ENCODE measurements around the gene TPPP2. TPM values are rescaled to one million over a fixed set of nuclear protein-coding genes. Genes with fewer than 3 reads are reported as not detected.
"Not testable (repeated sequence)": the region's sequence is repeated elsewhere in the genome, so short reads cannot be mapped to it uniquely, and the experiment has no call there.

Gene TPPP2
- total and polyA plus RNA-seq, 7 donors = 0.90 to 3.2 (median 2.1) TPM; not detected in 1

DNA sequence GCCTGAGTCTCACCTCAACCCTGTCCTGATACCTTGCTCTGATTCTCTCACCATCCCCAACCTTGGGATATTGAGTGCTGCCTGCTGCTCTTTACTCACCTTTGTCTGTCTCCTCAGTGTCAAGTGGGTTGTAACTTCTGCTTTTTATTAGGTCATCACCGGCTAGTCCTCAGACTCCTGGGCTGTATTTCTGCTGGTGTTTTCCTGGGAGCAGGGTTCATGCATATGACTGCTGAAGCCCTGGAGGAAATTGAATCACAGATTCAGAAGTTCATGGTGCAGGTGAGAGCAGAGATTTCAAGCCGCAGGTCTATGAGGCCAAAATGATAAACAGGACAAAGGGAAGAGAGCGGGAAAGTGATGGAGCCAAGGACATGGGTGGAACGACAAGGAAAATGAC lies 30.4 kb upstream of the TPPP2 start:
- no peak for DNase-seq
- Histone ChIP-seq H3K36me3 (ENCODE audit: insufficient read depth in 1 of 2, low read depth in 1 of 2) (peaks cover 14 to 31% of the 10 kb centered on the region in 2 donors), H3K9me3 (no peaks in the 10 kb centered on the region), H3K27ac (no peak overlapping the region), H3K4me3 (no peak overlapping the region), H3K4me1 (no peaks in the 10 kb centered on the region), H3K27me3 (ENCODE audit: insufficient read depth in 3 of 3, low read length in 2 of 3) (no peaks in the 10 kb centered on the region)
- TF ChIP-seq CTCF (IDR thresholded peaks at IDR 0.05) = no peak
- WGBS, 3 donors = 70 to 76% (median 73%) methylated on average over 4 of the region's 4 CpGs
- intact Hi-C loops (cut with DNase I) = no loop called here
- peak in 1 of 4 donors; percentile 5 for ATAC-seq

DNA sequence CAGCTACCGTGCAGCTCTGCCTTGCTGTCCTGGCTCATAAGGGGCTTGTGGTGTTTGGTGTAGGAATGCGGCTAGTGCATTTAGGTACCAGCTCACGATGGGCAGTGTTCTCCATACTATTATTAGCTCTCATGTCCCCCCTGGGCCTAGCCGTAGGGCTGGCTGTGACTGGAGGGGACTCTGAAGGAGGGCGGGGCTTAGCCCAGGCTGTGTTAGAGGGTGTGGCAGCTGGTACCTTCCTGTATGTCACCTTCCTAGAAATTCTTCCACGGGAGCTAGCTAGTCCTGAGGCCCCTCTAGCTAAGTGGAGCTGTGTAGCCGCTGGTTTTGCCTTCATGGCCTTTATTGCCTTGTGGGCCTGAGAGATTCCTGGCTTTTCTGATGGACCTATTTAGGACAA lies 28.8 kb upstream of the TPPP2 start:
- Histone ChIP-seq H3K4me1 (no peaks in the 10 kb centered on the region), H3K27me3 (ENCODE audit: insufficient read depth in 3 of 3, low read length in 2 of 3) (no peaks in the 10 kb centered on the region), H3K9me3 (no peaks in the 10 kb centered on the region), H3K36me3 (ENCODE audit: insufficient read depth in 1 of 2, low read depth in 1 of 2) (peaks cover 0 to 15% of the 10 kb centered on the region in 2 donors), H3K4me3 (no peak overlapping the region), H3K27ac (no peak overlapping the region)
- intact Hi-C loops (cut with DNase I) = loop anchor here in 1 of 2 donors (5.0 kb wide), 1 partner anchor 51 kb away; no protein-coding TSS in a partner anchor
- no peak for ATAC-seq
- no peak for TF ChIP-seq CTCF (IDR thresholded peaks at IDR 0.05)
- DNase-seq = no peak
- WGBS, 3 donors = 71 to 76% (median 72%) methylated on average over 7 of the region's 7 CpGs

DNA sequence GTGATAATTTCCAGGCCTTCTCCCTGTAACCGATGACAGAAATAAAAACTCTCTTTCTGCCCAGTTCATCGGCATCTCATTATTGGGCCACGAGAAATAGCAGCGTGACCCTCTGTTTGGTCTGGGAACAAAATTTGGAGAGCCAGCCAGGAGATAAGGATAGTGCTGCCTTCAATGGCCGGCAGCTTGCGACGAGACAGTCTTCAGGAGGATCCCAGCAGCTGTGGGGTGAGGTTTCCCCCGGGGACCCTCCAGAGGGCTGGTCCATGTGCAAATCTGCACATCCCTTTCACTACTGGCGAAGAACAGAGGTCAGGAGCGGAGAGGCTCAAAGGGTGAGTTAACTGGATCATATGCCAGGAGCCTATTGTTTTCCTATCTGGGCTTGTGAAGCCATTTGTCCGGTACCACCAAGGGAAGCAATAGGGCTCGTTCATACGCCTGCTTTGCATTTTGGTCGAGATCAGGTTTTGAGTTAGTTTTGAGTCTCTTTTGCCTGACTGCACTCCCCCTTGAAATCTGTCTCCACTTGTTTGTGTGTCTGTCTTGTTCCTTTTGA lies 26.1 kb upstream of the TPPP2 start:
- Histone ChIP-seq H3K4me3 (no peak overlapping the region), H3K9me3 (no peaks in the 10 kb centered on the region), H3K27me3 (ENCODE audit: insufficient read depth in 3 of 3, low read length in 2 of 3) (no peaks in the 10 kb centered on the region), H3K36me3 (ENCODE audit: insufficient read depth in 1 of 2, low read depth in 1 of 2) (no peaks in the 10 kb centered on the region), H3K4me1 (no peaks in the 10 kb centered on the region), H3K27ac (no peak overlapping the region)
- DNase-seq (peak in 1 of 2 donors; percentile 63), ATAC-seq (peak in 1 of 4 donors; percentile 43)
- TF ChIP-seq CTCF (IDR thresholded peaks at IDR 0.05) = no peak
- 71 to 76% (median 72%) methylated on average over 14 of the region's 14 CpGs for WGBS, 3 donors
- intact Hi-C loops (cut with DNase I) = loop anchor here in 1 of 2 donors (5.0 kb wide), 1 partner anchor 48 kb away; no protein-coding TSS in a partner anchor

- H3K4me3 ChIP-seq; H3K27me3 ChIP-seq (ENCODE audit: insufficient read depth in 3 of 3, low read length in 2 of 3); intact Hi-C loops (cut with DNase I); H3K9me3 ChIP-seq; DNase-seq; H3K4me1 ChIP-seq; H3K27ac ChIP-seq; ATAC-seq; H3K36me3 ChIP-seq (ENCODE audit: insufficient read depth in 1 of 2, low read depth in 1 of 2): not testable (repeated sequence)
- 73 to 77% (median 74%) methylated on average over 3 of the region's 3 CpGs for WGBS, 3 donors
These were observed 20.3 kb upstream of the TPPP2 start for GRCh38 chr14:21009721-21010120.

DNA sequence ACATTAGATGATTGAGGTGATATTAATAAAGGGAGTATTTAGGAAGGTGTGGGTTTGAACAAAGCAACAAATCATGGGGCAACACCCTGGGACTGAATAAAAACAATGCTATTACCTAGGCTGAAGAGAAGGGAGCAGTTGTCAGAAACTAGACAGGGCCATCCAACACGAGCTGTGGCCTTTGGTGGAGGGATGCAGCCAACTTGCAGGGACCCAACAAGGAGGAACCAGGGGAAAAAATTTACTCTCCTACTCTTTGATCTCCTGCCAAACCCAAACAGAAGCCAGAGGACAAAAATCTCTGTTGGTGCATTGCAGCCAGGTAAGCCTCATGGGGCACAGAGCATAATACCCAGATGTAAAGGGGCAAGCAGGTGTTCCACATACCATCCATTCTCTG lies 18.9 kb upstream of the TPPP2 start:
- Histone ChIP-seq H3K4me1 (peaks cover 19% of the 10 kb centered on the region), H3K4me3 (no peak overlapping the region), H3K27ac (no peak overlapping the region), H3K36me3 (ENCODE audit: insufficient read depth in 1 of 2, low read depth in 1 of 2) (peaks cover 0 to 2% of the 10 kb centered on the region in 2 donors), H3K27me3 (ENCODE audit: insufficient read depth in 3 of 3, low read length in 2 of 3) (no peaks in the 10 kb centered on the region), H3K9me3 (no peaks in the 10 kb centered on the region)
- no peak for TF ChIP-seq CTCF (IDR thresholded peaks at IDR 0.05)
- WGBS, 3 donors = 73 to 79% (median 73%) methylated on average over 1 of the region's 1 CpG
- intact Hi-C loops (cut with DNase I) = no loop called here
- no peak for ATAC-seq
- no peak for DNase-seq
